K562 (cell line): ENCODE measurements around the gene TRIM62. TPM values are rescaled to one million over a fixed set of nuclear protein-coding genes. Genes with fewer than 3 reads are reported as not detected.
A peak's percentile ranks its signal among the peaks of the same experiment; 100 is the strongest.

Experiments
- ATAC-seq: fragments of 200-7000 bp; cut with Tn5 transposase; 3 replicates; pipeline ENCODE4 v1.9.1; 2020; ENCODE audit warnings: moderate library complexity
- BruUV-seq: library from RNA; stranded (reverse); fragments of 400-500 nt; replicated peaks from 2 replicates; lab custom pipeline; 2021; lab: Mats Ljungman, UMichigan
- CTCF ChIA-PET: fragments of 300-600 bp; formaldehyde crosslinking; extraction: SDS; loops from one replicate; lab custom pipeline; 2021; ENCODE audit warnings: low intra/inter-chr PET ratio; lab: Yijun Ruan, JAX
- POLR2A ChIA-PET: fragments of 300-600, 350-650 bp; sonication (Branson Sonifier 250); formaldehyde crosslinking; extraction: SDS; loops from one replicate; lab custom pipeline; 2021; ENCODE audit warnings: antibody characterized with exemption, inconsistent platforms; lab: Yijun Ruan, JAX
- DNase-seq, 4 experiments: peaks; one replicate each; pipeline versions ENCODE4 v3.0.0 to v3.0.0-alpha.2; 2011 to 2018; ENCODE audit warnings: low spot score in 3 of 4, mixed read lengths in 3 of 4; ENCODE audit errors: extremely low read depth in 1 of 4
- FAIRE-seq: peaks from 2 replicates; lab custom pipeline; 2011; peaks lifted over from hg19 to GRCh38; lab: Jason Lieb, UNC
- H2AFZ ChIP-seq: 2 replicates; pipeline ENCODE4 v1.6.0; 2011; ENCODE audit warnings: low read depth, low read length, control low read depth, inconsistent platforms
- H3K27ac ChIP-seq: fragments of 200-600 bp; 3 replicates; pipeline ENCODE4 v1.8.0; 2011; ENCODE audit warnings: low read depth, mild to moderate bottlenecking, control low read depth, inconsistent platforms, low read length, moderate library complexity, mixed read lengths; ENCODE audit errors: extremely low read depth
- H3K27me3 ChIP-seq, 2 experiments: fragments of 300-600 bp in 1 of 2; 2 replicates in 1 of 2; 3 replicates in 1 of 2; pipeline versions ENCODE4 v1.6.0 to v1.8.0; 2011; ENCODE audit warnings: inconsistent platforms in 2 of 2, low read length in 2 of 2, mild to moderate bottlenecking in 1 of 2, mixed read lengths in 1 of 2, moderate library complexity in 1 of 2; ENCODE audit not compliant: control insufficient read depth in 2 of 2, insufficient read depth in 2 of 2
- H3K36me3 ChIP-seq: fragments of 300-600 bp; 3 replicates; pipeline ENCODE4 v1.8.0; 2011; ENCODE audit warnings: mild to moderate bottlenecking, low read length, inconsistent platforms; ENCODE audit not compliant: control insufficient read depth, insufficient read depth
- H3K4me1 ChIP-seq, 2 experiments: fragments of 200-600 bp in 1 of 2; replicated peaks in 1 of 2; 2 replicates in 1 of 2; 3 replicates in 1 of 2; pipeline versions ENCODE4 v1.5.1 to v1.8.0; 2011; ENCODE audit warnings: inconsistent platforms in 2 of 2, low read length in 2 of 2, mild to moderate bottlenecking in 1 of 2, mixed read lengths in 1 of 2, moderate library complexity in 1 of 2; ENCODE audit not compliant: control insufficient read depth in 2 of 2, insufficient read depth in 2 of 2
- H3K4me2 ChIP-seq: 2 replicates; pipeline ENCODE4 v1.6.1; 2011; ENCODE audit warnings: low read length, control low read depth, inconsistent platforms, mixed read lengths; ENCODE audit not compliant: insufficient read depth
- H3K4me3 ChIP-seq: fragments of 200-600 bp; sonication (generic), shearing (Covaris generic); 2 replicates; pipeline ENCODE4 v1.5.1; 2016; ENCODE audit warnings: control low read depth, inconsistent platforms
- H3K79me2 ChIP-seq: fragments of 200-600 bp; 3 replicates; pipeline ENCODE4 v1.8.0; 2011; ENCODE audit warnings: low read length, inconsistent platforms; ENCODE audit not compliant: control insufficient read depth, insufficient read depth
- H3K9ac ChIP-seq, 2 experiments: 2 replicates each; pipeline versions ENCODE4 v1.6.0 to v1.6.1; 2011; ENCODE audit warnings: low read depth in 2 of 2, low read length in 2 of 2, control low read depth in 1 of 2, inconsistent platforms in 1 of 2, mild to moderate bottlenecking in 1 of 2, mixed read lengths in 1 of 2; ENCODE audit not compliant: insufficient read depth in 1 of 2
- H3K9me1 ChIP-seq: one replicate; pipeline ENCODE4 v1.6.0; 2011; ENCODE audit warnings: inconsistent platforms, mild to moderate bottlenecking, low read length, moderate library complexity; ENCODE audit not compliant: control insufficient read depth, insufficient read depth
- H3K9me3 ChIP-seq: replicated peaks from 2 replicates; pipeline ENCODE4 v1.5.1; 2011; ENCODE audit warnings: low read depth, low read length, inconsistent platforms; ENCODE audit not compliant: control insufficient read depth, insufficient read depth
- H4K20me1 ChIP-seq: replicated peaks from 2 replicates; pipeline ENCODE4 v1.6.1; 2011; ENCODE audit warnings: low read length, inconsistent platforms, mixed read lengths; ENCODE audit not compliant: control insufficient read depth, insufficient read depth
- ARID2 ChIP-seq: fragments of 450-650 bp; IDR thresholded peaks from 2 replicates; pipeline ENCODE4 v1.6.1; 2017; ENCODE audit warnings: antibody characterized with exemption, mild to moderate bottlenecking
- BRF1 ChIP-seq: IDR thresholded peaks from 3 replicates; pipeline ENCODE4 v1.6.1; 2011; ENCODE audit warnings: borderline replicate concordance, mild to moderate bottlenecking; ENCODE audit not compliant: insufficient read length; ENCODE audit errors: extremely low read depth
- SNIP1 ChIP-seq: fragments of 450-650 bp; IDR thresholded peaks from 2 replicates; pipeline ENCODE4 v1.7.1; 2017; ENCODE audit warnings: low read depth, mild to moderate bottlenecking
- SPI1 ChIP-seq: IDR thresholded peaks from 2 replicates; pipeline ENCODE4 v1.6.1; 2011; ENCODE audit warnings: low read depth, low read length, control low read depth, borderline replicate concordance
- VEZF1 ChIP-seq: fragments of 200-800 bp; sonication (Bioruptor generic); IDR thresholded peaks from 2 replicates; pipeline ENCODE4 v1.6.1; 2017; ENCODE audit warnings: missing genetic modification characterization, missing compliant biosample characterization
- XRCC3 ChIP-seq: fragments of 450-650 bp; IDR thresholded peaks from 2 replicates; pipeline ENCODE4 v1.6.1; 2017; ENCODE audit warnings: mild to moderate bottlenecking, moderate library complexity
- ZNF174 ChIP-seq: fragments of 250-450 bp; sonication (Bioruptor Pico); IDR thresholded peaks from 2 replicates; pipeline ENCODE4 v1.4.0; 2020; ENCODE audit warnings: mild to moderate bottlenecking
- ZNF277 ChIP-seq: fragments of 250-450 bp; sonication (Bioruptor Pico); IDR thresholded peaks from 2 replicates; pipeline ENCODE4 v1.8.0; 2022; ENCODE audit warnings: inconsistent platforms, mild to moderate bottlenecking, moderate library complexity, borderline replicate concordance
- ZNF77 ChIP-seq: fragments of 250-450 bp; sonication (Bioruptor Pico); IDR thresholded peaks from 2 replicates; pipeline ENCODE4 v1.5.0; 2020
- WGBS: fragments of 100-300 bp; shearing (Covaris generic); methylation state at CpG from one replicate; pipeline ENCODE4 v1.1.6; 2016; ENCODE audit warnings: low coverage, mixed read lengths; ENCODE audit not compliant: insufficient coverage; ENCODE audit errors: missing lambda C conversion rate; 5-methylcytosine and 5-hydroxymethylcytosine counted together
- in situ Hi-C: fragments of 300-500 bp; cut with MboI; formaldehyde crosslinking; loops from 4 replicates; pipeline ENCODE4 v1.15.0; 2018; ENCODE audit warnings: inconsistent platforms, mixed read lengths
- intact Hi-C: fragments of 100-400 bp; cut with micrococcal nuclease; formaldehyde crosslinking; loops from 2 replicates; pipeline ENCODE4 v1.14.2; 2022
- polyA plus RNA-seq, 8 experiments: library from polyadenylated mRNA; depleted of rRNA in 4 of 8; stranded (reverse) in 5 of 8; unstranded in 3 of 8; fragments of >200 nt; fragmentation: Nextera tagmentation in 2 of 8; fragmentation: Illumina TruSeq in 1 of 8; extraction: Ambion mirVana in 2 of 8; extraction: Trizol in 1 of 8; gene quantifications; 2 replicates each; pipeline versions ENCODE4 v1.2.1 to v1.2.3, GENCODE V29; 2011 to 2014; ENCODE audit warnings: inconsistent platforms in 1 of 8, missing spikeins in 1 of 8
- total RNA-seq, 7 experiments: library from RNA; depleted of rRNA in 6 of 7; stranded (reverse); fragments of >200 nt in 6 of 7; fragmentation: Illumina TruSeq in 2 of 7; extraction: Trizol in 2 of 7; gene quantifications; 2 replicates each; pipeline versions ENCODE4 v1.2.1 to v1.2.3, GENCODE V29; 2011 to 2021; ENCODE audit warnings: low replicate concordance in 1 of 7

The TRIM62 gene
- total and polyA plus RNA-seq, 9 of the 15 experiments (the other 6 are each of a cell fraction or from before 2014, with no cell fraction given), result 0.18 to 2.3 (median 0.52) TPM

GRCh38 chr1:33146003-33146402 is 35.8 kb downstream of the TRIM62 start:
- Histone ChIP-seq H3K36me3 (no peaks in the 10 kb centered on the region), H3K27ac (no peak overlapping the region), H3K4me1 (peaks cover 5 to 16% of the 10 kb centered on the region in 2 experiments), H3K9me1 (no peaks in the 10 kb centered on the region), H3K4me2 (no peak overlapping the region), H2AFZ (no peak overlapping the region), H4K20me1 (no peaks in the 10 kb centered on the region), H3K4me3 (no peak overlapping the region), H3K27me3 (peaks cover 1 to 10% of the 10 kb centered on the region in 2 experiments; a peak in 4 of 5 replicates), H3K9ac (no peak overlapping the region), H3K9me3 (no peaks in the 10 kb centered on the region), H3K79me2 (no peaks in the 10 kb centered on the region)
- ChIA-PET POLR2A (no interaction called here), CTCF (no interaction called here)
- intact Hi-C loops (no loop called here), in situ Hi-C loops (no loop called here)
- no peak for TF ChIP-seq ZNF277 (CRISPR knock-in tag)
- no peak for TF ChIP-seq ARID2
- no peak for TF ChIP-seq XRCC3
- no peak for TF ChIP-seq SPI1
- TF ChIP-seq SNIP1, result no peak
- no peak for FAIRE-seq
- 18% methylated on average over 3 of the region's 3 CpGs for WGBS
- no peak for ATAC-seq
- DNase-seq, result no peak
- BruUV-seq, result no TSS peak

- DNase-seq (no peak), ATAC-seq (no peak), FAIRE-seq (no peak)
- intact Hi-C loops, result no loop called here
- Histone ChIP-seq H3K9ac (no peak overlapping the region), H3K9me3 (no peaks in the 10 kb centered on the region), H3K4me3 (no peak overlapping the region), H3K4me2 (no peak overlapping the region), H3K4me1 (peaks cover 5 to 16% of the 10 kb centered on the region in 2 experiments), H3K27me3 (peaks cover 0 to 7% of the 10 kb centered on the region in 2 experiments; a peak in 2 of 5 replicates), H3K79me2 (no peaks in the 10 kb centered on the region), H3K36me3 (no peaks in the 10 kb centered on the region), H3K27ac (no peak overlapping the region), H3K9me1 (no peaks in the 10 kb centered on the region), H2AFZ (no peak overlapping the region), H4K20me1 (no peaks in the 10 kb centered on the region)
- ChIA-PET POLR2A (interaction anchor here (1.5 kb wide), 1 partner anchor 9 kb away, joined by 5 read pairs; no protein-coding TSS in a partner anchor), CTCF (no interaction called here)
- in situ Hi-C loops, result no loop called here
- WGBS, result 8% methylated on average over 2 of the region's 2 CpGs
- no TSS peak for BruUV-seq
- TF ChIP-seq ZNF174, result no peak
- no peak for TF ChIP-seq BRF1
- TF ChIP-seq ZNF77, result no peak
- TF ChIP-seq VEZF1 (CRISPR knock-in tag), result peak; percentile 17; the same call in 1 of the 2 replicates
Observed at GRCh38 chr1:33143698-33144097, 38.1 kb downstream of the TRIM62 start.
